Stimulated activated CD4-positive, alpha-beta T cell treated with anti-CD3 and anti-CD28 coated beads, Interleukin-12 subunit alpha, Interleukin-12 subunit beta, amount 100 ng/mL, for 4 hours (primary cell): Measurements from ENCODE around the gene FXYD7.
"Not testable (repeated sequence)": the region's sequence is repeated elsewhere in the genome, so short reads cannot be mapped to it uniquely, and the experiment has no call there.

Source experiments
- DNase-seq: peaks from one replicate; pipeline ENCODE4 v3.0.0-alpha.2; 2020

The FXYD7 gene

DNA sequence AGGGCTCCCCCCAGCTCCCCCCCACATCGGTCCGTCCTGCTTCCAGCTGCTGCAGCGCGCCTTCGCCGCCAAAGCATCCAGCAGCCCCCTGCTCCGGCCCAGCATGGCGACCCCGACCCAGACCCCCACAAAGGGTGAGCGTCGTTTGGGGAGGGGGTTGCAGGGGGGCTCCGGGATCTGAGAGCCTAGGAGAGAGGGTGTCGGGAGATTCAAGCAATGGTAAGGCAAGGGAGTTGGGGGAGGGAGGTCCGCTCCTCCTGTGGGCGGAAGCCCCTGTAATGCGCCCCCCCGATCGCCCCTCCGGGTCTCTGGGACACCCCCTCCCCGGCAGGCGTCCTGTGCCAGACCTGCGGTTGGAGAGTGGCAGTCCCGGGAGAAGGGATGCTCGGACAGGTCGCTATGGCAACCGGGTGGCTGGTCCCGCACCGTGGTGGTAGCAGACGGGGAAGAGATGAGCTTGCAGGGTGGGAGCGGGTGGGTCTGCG lies at the start of gene FXYD7:
Gene FXYD7, plus strand, starts transcription at position 25 of the 485 bp plus-strand sequence. Its CDS starts 79 bp downstream, at position 104.
- DNase-seq: no peak

- no peak for DNase-seq
Measured at GRCh38 chr19:35093430-35093829, 49.6 kb upstream of the FXYD7 start.

- DNase-seq: no peak
Measured at GRCh38 chr19:35093941-35094647, 49.0 kb upstream of the FXYD7 start.

DNA sequence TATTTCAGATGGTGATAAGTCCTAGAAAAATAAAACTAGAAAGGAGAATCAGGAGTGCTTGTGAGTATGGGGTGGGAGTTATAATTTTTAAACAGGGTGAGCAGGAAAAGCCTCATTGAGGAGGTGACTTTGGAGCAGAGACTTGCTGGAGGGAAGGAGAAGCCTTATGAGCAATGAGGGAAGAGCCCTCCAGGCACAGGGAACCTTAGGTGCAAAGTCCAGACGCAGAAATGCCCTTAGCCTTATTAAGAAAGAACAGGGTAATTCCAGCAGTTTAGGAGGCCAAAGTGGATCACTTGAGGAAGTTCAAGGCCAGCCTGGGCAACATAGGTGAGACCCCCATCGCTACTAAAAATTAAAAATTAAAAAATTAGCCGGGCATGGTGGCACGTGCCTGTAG lies 48.4 kb upstream of the FXYD7 start:
- no peak for DNase-seq

DNA sequence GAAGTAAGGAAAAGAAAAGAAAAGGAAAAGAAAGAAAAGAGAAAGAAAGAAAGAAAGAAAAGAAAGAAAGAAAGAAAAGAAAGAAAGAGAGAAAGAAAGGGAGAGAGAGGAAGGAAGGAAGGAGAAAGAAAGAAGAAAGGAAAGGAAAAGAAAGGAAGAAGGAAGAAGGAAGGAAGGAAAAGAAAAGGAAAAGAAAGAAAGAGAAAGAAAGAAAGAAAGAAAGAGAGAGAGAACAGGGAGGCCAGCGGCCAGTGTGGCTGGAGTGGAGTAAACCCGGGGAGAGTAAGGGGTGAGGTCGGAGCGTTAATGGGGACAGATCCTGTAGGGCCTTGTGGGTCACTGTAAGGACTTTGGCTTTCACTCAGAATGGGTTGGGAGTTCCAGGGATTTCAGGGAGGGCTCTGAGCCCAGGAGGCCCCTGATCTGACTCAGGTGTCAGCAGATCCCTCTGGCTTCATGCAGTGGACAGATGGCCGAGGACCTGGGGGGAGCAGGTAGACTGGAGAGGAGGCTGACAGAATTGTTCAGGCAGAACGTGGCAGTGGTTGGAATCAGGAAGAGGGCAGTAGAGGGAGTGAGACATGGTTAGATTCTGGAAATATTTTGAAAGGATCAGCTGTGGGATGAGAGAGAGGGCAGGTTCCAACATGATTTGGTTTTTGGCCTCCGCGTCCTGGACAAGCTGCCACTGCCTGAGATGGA lies 47.2 kb upstream of the FXYD7 start:
- DNase-seq: no peak

GRCh38 chr19:35098413-35099049 lies 44.5 kb upstream of the FXYD7 start:
- DNase-seq: no peak

GRCh38 chr19:35099155-35099896 lies 43.7 kb upstream of the FXYD7 start:
- no peak for DNase-seq

DNA sequence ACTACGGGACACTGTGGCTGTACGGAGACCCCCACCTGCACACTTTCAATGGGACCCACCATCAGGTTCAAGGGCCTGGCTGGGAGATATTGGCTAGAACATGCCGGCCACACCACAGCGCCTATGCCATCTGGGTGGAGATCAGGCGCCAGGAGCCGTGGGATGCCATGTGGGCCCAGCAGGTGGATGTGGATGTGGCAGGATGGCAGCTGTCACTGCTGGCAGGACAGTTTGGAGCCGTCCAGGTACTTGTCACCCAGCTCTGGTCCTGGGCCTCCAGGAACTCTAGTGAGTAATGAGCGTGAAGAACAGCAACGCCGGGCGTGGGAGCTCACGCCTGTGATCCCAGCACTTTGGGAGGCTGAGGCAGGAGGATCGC lies 43.2 kb upstream of the FXYD7 start:
- DNase-seq: no peak

- no peak for DNase-seq
Measured at GRCh38 chr19:35100588-35101533, 42.2 kb upstream of the FXYD7 start.

GRCh38 chr19:35101949-35102348 lies 41.1 kb upstream of the FXYD7 start:
- not testable (repeated sequence) for DNase-seq

DNA sequence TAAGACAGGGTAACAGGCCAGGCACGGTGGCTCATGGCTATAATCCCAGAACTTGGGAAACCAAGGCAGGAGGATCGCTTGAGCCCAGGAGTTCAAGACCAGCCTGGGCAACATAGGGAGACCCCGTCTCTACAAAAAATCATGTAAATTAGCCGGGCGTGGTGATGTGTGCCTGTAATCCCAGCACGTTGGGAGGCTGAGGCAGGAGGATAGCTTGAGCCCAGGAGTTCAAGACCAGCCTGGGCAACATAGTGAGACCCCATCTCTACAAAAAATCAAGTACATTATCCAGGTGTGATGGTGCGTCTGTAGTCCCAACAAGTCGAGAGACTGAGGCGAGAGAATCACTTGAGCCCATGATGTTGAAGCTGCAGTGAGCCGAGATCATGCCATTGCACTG lies 39.4 kb upstream of the FXYD7 start:
- not testable (repeated sequence) for DNase-seq

DNA sequence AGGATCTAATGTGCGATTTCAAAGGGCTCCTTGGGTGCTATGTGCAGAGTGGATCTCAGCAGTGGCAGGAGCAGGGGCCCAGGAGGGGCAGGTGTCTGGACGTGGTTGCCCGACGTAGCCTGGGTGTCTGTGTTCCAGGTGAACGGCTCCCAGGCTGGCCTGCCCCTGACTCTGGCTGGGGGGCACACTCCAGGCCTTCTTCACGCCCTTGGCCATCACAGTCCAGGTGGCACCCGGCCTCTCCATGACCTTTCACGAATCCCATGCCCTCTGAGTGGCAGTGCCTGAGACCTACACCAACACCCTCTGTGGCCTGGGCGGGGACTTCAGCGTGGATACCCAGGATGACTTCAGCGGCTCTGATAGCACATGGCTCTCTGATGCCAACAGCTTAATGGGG lies 38.7 kb upstream of the FXYD7 start:
- no peak for DNase-seq

DNA sequence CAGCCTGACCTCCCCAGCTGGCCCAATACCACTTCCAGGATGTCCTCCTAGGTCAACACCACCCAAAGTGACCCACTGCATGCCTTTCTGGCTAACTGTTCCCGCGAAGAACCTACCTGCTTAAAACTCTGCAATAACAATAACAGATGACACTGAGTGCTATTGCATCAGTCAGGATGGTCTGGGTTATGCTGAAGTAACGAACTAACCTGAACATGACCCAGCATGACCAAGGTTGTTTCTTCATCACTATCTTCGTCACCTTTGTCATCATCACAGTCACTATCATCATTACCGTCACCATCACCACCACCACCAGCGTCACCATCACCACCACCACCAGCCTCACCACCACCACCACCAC lies 38.0 kb upstream of the FXYD7 start:
- no peak for DNase-seq

DNA sequence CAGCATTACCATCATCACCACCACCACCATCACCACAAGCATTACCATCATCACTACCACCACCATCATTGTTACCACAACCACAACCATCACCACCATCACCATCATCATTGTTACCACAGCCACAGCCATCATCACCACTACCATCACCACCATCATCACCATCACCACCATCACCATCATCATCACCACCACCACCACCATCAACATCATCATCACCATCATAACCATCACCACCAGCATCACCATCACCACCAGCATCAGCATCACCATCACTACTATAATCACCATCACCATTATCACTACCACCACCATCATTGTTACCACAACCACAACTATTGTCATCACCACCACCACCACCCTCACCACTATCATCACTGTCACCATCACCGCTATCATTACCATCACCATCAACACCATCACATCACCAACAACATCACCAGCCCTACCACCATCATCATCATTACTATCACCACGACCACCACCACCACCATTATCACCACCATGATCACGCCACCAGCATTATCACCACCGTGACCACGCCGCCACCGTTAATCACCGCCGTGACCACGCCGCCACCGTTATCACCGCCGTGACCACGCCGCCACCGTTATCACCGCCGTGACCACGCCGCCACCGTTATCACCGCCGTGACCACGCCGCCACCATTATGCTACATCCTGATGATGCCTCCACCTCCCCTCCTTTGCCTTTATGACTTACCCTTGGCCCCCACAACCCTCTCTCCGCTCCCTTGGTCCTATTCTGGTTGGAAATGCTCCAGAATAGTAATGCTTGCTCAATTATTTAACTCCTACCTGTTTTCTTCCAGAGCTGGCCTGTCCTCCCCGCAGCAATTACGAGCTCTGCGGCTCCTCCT lies 37.4 kb upstream of the FXYD7 start:
- DNase-seq: no peak

- DNase-seq: no peak
Measured at GRCh38 chr19:35106291-35106583, 36.8 kb upstream of the FXYD7 start.

DNA sequence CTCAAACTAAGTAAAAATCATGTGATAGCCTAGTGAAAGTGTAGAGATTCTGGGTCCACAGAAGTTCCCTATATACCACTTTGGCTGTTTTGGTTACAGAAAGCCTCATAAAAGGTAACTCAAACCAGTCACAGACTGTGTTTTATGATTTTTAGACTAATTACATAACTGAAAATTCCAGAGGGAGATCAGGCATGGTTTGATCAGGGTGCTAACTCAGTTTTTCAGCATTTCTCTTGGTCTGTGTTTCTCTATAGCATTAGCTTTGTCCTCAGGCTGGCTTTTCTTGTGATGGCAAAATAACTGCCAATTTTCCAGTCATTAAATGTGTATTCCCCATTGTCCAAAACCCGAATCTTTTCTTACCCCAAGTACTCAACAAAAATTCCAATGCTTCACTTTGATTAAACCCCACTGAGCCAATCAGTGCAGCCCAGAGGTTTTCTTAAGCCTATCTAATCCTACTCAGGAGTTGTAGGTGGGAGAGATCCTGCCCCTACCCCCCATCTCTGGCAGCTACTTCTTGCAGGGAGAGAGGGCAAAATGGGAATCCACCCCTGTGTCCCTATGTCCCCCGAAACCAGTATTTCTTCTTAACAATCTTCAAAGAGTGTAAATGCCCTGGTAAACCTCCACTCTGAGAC lies 36.0 kb upstream of the FXYD7 start:
- no peak for DNase-seq

DNA sequence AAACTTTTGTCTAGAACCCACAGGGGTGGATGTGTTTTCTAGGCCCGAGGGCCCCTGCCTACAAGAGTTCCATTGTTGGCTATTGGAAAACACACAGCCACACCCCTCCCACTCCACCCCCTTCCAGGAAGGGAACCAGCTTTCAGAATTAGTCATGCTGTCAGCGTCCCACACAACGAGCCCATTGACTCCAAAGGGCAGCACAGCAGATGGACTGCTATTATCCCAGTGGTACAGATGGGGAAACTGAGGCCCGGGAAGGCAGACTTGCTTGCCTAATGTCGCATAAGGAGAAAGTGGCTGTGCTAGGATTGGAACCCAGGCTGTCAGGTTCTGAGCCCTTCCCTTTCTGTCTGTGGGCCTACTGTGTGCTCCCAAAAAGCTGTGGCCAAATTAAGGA lies 35.5 kb upstream of the FXYD7 start:
- no peak for DNase-seq

- DNase-seq: no peak
Measured at GRCh38 chr19:35108730-35109129, 34.3 kb upstream of the FXYD7 start.

GRCh38 chr19:35109395-35110112 lies 33.5 kb upstream of the FXYD7 start:
- no peak for DNase-seq

DNA sequence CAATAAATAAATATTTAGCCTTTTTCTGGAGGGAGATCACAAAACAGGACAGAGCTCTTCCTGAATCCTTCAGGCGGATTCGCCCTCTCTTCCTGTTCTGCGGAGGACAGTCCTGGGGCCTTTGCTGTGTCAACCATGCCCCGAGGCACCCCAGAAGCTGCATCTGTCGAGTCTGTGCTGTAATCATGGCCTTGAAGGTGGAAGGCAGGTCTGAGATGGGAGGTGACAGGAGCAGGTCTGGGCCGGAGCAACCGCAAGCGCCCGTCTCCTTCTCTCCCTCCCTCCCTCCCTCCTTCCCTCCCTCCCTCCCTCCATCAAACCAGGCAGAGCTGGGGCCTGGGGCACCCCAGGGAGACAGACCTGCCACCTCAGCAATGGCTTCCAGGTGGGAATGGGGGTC lies 32.1 kb upstream of the FXYD7 start:
- no peak for DNase-seq
